AG09309 (cell line): ENCODE results near the gene RBSN.

Experiments
- DNase-seq: peaks from one replicate; pipeline ENCODE4 v3.0.0-alpha.2; 2010; ENCODE audit warnings: low read depth
- H3K4me3 ChIP-seq: 2 replicates; pipeline ENCODE4 v1.5.1; 2011; ENCODE audit warnings: mild to moderate bottlenecking, low read depth, low read length, moderate library complexity; ENCODE audit not compliant: control insufficient read depth
- CTCF ChIP-seq: IDR thresholded peaks from 2 replicates; pipeline ENCODE4 v1.5.1; 2011; ENCODE audit warnings: mild to moderate bottlenecking, low read depth, low read length, inconsistent platforms; ENCODE audit not compliant: insufficient read depth, control insufficient read depth; ENCODE audit errors: missing control alignments

The RBSN gene

GRCh38 chr3:15052335-15053242 lies 46.4 kb downstream of the RBSN start:
- no peak for DNase-seq
- no peak for TF ChIP-seq CTCF
- H3K4me3 ChIP-seq = no peak overlapping the region

DNA sequence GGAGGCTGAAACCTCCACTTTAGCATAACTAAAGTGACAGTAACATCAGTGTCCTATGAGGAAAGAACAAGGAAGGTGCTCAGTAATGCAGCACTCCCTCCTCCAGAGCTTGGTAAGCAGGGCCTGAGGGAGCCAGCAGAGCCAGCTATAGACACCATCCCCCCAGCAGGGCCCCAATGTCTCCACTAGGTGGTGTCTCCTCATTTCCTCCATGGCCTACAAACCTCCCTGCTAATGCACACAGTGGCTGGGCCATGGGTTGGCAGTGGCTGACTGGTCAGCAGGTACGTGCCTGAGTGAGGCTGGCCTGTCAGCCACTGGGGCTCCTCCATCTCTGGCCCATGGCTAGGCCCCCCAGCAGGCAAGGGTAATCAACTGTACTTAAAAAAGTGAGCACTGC lies 47.4 kb downstream of the RBSN start:
- DNase-seq = no peak
- peak; percentile 59 for TF ChIP-seq CTCF
- no peak overlapping the region for H3K4me3 ChIP-seq

DNA sequence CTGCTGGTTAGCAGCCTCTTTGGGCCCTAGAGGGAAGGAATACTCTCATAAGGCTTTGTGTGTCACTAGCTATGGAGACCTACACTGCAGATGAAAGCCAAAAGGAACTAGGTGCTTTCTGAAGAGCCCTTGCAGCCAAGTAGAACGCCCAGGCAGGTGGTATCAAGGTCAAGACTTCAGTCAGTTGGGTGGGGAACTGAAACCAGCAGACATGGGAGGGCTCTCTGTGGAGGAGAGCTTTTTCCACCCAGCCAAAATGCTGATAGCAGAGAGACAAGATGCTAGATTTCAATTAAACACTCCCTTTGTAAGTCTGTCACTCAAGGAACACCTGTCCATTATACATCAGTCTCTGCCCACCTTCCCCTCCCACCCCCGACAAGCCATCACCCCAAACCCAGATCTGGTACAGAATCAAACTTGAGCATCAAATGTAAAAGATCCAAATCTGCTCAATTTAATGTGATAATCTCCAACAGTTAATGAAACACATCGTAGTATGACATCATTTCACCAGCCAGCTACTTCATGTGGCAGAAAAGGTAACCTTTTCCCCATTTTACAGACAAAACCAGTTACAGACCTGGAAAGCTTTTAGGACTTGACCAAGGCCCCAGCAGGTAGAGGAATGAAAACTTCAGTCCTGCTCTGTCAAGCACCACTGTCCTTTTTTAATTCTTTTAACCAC lies 48.4 kb downstream of the RBSN start:
- no peak for DNase-seq
- TF ChIP-seq CTCF = no peak
- H3K4me3 ChIP-seq = no peak overlapping the region

- TF ChIP-seq CTCF = no peak
- no peak overlapping the region for H3K4me3 ChIP-seq
- no peak for DNase-seq
Observed at GRCh38 chr3:15049584-15049983, 49.4 kb downstream of the RBSN start.

DNA sequence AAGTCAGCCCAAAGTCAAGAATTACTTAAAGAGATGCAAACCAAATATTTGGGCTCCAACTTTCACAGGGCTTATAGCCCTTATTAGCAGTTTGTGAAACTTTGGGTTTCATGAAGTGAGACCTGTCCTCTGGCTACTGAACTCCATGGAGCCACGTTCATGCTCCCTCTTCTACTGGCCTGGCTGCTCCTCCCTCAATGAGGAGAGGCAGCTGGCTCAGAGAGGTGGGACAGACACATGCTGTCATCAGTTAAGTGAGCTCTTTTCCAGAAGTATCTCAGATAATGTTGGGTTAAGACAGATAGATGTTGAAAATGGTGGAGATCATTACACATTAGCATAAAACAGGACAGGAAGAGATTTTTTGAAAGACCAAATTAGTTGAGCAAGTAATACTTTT lies 53.3 kb downstream of the RBSN start:
- no peak for DNase-seq
- H3K4me3 ChIP-seq = no peak overlapping the region
- no peak for TF ChIP-seq CTCF

- no peak for DNase-seq
- no peak overlapping the region for H3K4me3 ChIP-seq
- TF ChIP-seq CTCF = no peak
Observed at GRCh38 chr3:15044326-15044725, 54.6 kb downstream of the RBSN start.
